Right lobe of liver (tissue), 6 donors: ENCODE data around the gene KCNH1. TPM values are rescaled to one million over a fixed set of nuclear protein-coding genes. Genes with fewer than 3 reads are reported as not detected.

Experiments
- ATAC-seq, 4 donors: fragments of 200-7000 bp; cut with Tn5 transposase; one replicate each; pipeline ENCODE4 v1.9.1; 2020; ENCODE audit warnings: mild to moderate bottlenecking in 4 of 4, moderate library complexity in 4 of 4
- DNase-seq, 3 donors: peaks; one replicate each; pipeline ENCODE4 v3.0.0-alpha.2; 2020
- H3K27ac ChIP-seq, 3 donors: fragments of 200-600 bp; one replicate each; pipeline ENCODE4 v1.8.0; 2022
- H3K27me3 ChIP-seq, 2 donors: fragments of 200-600 bp; one replicate each; pipeline ENCODE4 v1.8.0; 2022
- H3K36me3 ChIP-seq, 4 donors: fragments of 200-600 bp; sonication (generic) in 1 of 4; one replicate each; pipeline versions ENCODE4 v1.5.1 to v1.8.0; 2017 to 2022; ENCODE audit warnings: control low read depth in 1 of 4
- H3K4me1 ChIP-seq, 4 donors: fragments of 200-600 bp; sonication (generic) in 1 of 4; one replicate each; pipeline versions ENCODE4 v1.5.1 to v1.8.0; 2017 to 2022; ENCODE audit warnings: control low read depth in 1 of 4
- H3K4me3 ChIP-seq, 3 donors: fragments of 200-600 bp; one replicate each; pipeline ENCODE4 v1.8.0; 2022
- H3K9me3 ChIP-seq, 4 donors: fragments of 200-600 bp; sonication (generic) in 1 of 4; one replicate each; pipeline versions ENCODE4 v1.5.1 to v1.8.0; 2017 to 2022; ENCODE audit warnings: control low read depth in 1 of 4
- POLR2A ChIP-seq: fragments of 450-650 bp; IDR thresholded peaks from one replicate; pipeline ENCODE4 v1.6.1; 2017; ENCODE audit warnings: antibody characterized with exemption, mild to moderate bottlenecking
- WGBS: methylation state at CpG from one replicate; pipeline ENCODE4 v1.1.6; 2018; ENCODE audit warnings: low coverage, low lambda C conversion rate; ENCODE audit not compliant: insufficient coverage; ENCODE audit errors: missing lambda C conversion rate; 5-methylcytosine and 5-hydroxymethylcytosine counted together
- intact Hi-C, 2 donors: fragments of 100-400 bp; cut with DNase I; formaldehyde crosslinking; loops; one replicate each; pipeline versions ENCODE4 v1.11.2 to v1.14.1; 2022
- total RNA-seq, 6 experiments: library from RNA; depleted of rRNA in 2 of 6; stranded (reverse); fragments of >200 nt in 2 of 6; fragmentation: NEBNext Ultra II Directional in 3 of 6; extraction: Animal tissue kit (Norgen Biotek cat#: 25700) in 3 of 6; gene quantifications; one replicate each; pipeline versions ENCODE4 v1.1.0 to v1.2.4, GENCODE V29; 2016 to 2023
- TF ChIP-seq, protein P1 (sequence below), 4 donors: fragments of 200-600 bp in 3 of 4; fragments of 450-650 bp in 1 of 4; IDR thresholded peaks; one replicate each; pipeline versions ENCODE4 v1.5.1 to v1.8.0; 2016 to 2022; ENCODE audit warnings: antibody characterized with exemption in 4 of 4, mild to moderate bottlenecking in 2 of 4
- donor health status: DM: no; HTN: yes; CAD: no.
- donor health status: DM: no; HTN: no; CAD: no.
- donor health status: DM: no; HTN: no; CAD: no.
- donor health status: DM: no; HTN: yes; CAD: no.
- donor health status: DM: no; HTN: yes; CAD: no.

Gene KCNH1
- total RNA-seq, 6 experiments from 2014 or later: not detected

DNA sequence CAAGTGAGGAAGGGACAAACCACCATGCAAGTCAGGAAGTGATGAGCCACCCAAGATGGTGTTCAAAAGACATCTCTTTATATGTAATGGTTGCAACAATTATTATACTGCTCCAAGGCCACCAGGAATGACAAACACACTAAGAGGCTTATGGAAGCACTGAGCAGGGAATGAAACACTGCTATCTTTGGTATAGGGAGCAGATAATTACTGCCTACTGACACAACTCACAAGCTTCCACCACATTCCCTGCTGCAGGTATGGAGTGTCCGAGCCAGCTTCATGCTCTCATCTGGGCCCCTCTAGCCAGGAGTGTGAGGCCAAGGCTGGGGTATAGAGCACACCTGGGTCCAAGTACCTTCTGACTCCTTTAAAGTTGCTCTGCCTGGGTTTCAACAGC is 433.9 kb downstream of the KCNH1 start:
- Histone ChIP-seq H3K27ac (peak overlapping the region in 1 of 3 donors; percentile 69), H3K36me3 (no peaks in the 10 kb centered on the region), H3K4me3 (no peak overlapping the region), H3K9me3 (no peaks in the 10 kb centered on the region), H3K27me3 (no peaks in the 10 kb centered on the region), H3K4me1 (peaks cover 0 to 13% (median 6%) of the 10 kb centered on the region in 4 donors)
- no CpG with 5 or more reads among the region's 1 CpG for WGBS
- peak in 3 of 4 donors; percentile 43 to 53 (median 48) for ATAC-seq
- DNase-seq: no peak
- intact Hi-C loops: no loop called here
- no peak for TF ChIP-seq POLR2A
- TF ChIP-seq, protein P1, sequence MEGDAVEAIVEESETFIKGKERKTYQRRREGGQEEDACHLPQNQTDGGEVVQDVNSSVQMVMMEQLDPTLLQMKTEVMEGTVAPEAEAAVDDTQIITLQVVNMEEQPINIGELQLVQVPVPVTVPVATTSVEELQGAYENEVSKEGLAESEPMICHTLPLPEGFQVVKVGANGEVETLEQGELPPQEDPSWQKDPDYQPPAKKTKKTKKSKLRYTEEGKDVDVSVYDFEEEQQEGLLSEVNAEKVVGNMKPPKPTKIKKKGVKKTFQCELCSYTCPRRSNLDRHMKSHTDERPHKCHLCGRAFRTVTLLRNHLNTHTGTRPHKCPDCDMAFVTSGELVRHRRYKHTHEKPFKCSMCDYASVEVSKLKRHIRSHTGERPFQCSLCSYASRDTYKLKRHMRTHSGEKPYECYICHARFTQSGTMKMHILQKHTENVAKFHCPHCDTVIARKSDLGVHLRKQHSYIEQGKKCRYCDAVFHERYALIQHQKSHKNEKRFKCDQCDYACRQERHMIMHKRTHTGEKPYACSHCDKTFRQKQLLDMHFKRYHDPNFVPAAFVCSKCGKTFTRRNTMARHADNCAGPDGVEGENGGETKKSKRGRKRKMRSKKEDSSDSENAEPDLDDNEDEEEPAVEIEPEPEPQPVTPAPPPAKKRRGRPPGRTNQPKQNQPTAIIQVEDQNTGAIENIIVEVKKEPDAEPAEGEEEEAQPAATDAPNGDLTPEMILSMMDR (IDR thresholded peaks at IDR 0.05): no peak

DNA sequence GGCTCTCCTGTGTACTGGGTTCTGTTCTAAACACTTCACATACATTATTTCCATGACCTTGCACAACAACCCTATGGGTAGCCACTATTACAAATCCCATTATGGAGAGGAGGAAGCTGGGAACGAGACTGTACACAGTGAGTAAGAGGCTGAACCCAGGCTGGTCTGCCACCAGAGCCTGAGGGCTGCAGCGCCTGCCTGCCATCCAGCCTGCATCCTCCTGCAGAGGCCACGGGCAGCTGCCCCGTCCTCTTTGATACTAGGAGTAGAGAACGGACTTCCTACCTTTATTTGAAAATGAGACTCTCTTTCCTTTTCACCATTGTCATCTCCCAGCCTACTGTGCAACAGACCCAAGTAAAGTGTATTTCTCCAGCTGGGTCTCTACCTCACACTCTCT is 435.3 kb downstream of the KCNH1 start:
- intact Hi-C loops: no loop called here
- Histone ChIP-seq H3K4me3 (no peak overlapping the region), H3K36me3 (no peaks in the 10 kb centered on the region), H3K9me3 (no peaks in the 10 kb centered on the region), H3K27ac (no peak overlapping the region), H3K4me1 (peaks cover 0 to 13% (median 6%) of the 10 kb centered on the region in 4 donors), H3K27me3 (no peaks in the 10 kb centered on the region)
- DNase-seq (no peak), ATAC-seq (no peak)
- 81% methylated on average over 5 of the region's 5 CpGs for WGBS
- no peak for TF ChIP-seq POLR2A
- TF ChIP-seq, protein P1 (IDR thresholded peaks at IDR 0.05): no peak

DNA sequence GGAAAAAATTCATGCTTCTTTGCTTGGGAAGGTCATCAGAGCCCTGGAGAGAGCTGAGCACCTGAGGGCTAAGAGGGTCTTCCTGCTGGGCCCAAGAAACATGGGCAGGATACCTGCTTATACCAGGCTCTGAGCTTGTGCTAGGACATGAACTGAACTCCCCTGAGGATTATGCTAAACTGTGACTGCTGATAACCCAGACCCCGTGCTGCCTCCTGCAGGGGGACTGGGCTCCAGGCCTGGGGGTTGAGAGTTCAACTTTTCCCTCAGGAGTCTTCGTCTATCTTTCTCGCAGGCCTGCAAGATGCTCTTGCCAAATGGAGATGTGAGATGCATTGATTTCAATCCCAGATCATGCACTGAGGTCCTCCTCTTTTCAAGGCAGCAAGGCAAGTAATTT is 436.8 kb downstream of the KCNH1 start:
- Histone ChIP-seq H3K36me3 (no peaks in the 10 kb centered on the region), H3K27ac (no peak overlapping the region), H3K27me3 (no peaks in the 10 kb centered on the region), H3K9me3 (no peaks in the 10 kb centered on the region), H3K4me3 (no peak overlapping the region), H3K4me1 (peaks cover 0 to 13% (median 6%) of the 10 kb centered on the region in 4 donors)
- DNase-seq (no peak), ATAC-seq (no peak)
- TF ChIP-seq, protein P1 (IDR thresholded peaks at IDR 0.05): no peak
- TF ChIP-seq POLR2A: no peak
- 50% methylated on average over 2 of the region's 3 CpGs for WGBS
- intact Hi-C loops: no loop called here

GRCh38 chr1:210696709-210697108 is 437.2 kb downstream of the KCNH1 start:
- Histone ChIP-seq H3K27ac (no peak overlapping the region), H3K4me1 (peaks cover 0 to 13% (median 6%) of the 10 kb centered on the region in 4 donors), H3K27me3 (no peaks in the 10 kb centered on the region), H3K4me3 (no peak overlapping the region), H3K9me3 (no peaks in the 10 kb centered on the region), H3K36me3 (no peaks in the 10 kb centered on the region)
- DNase-seq (no peak), ATAC-seq (no peak)
- 67% methylated on average over 1 of the region's 1 CpG for WGBS
- intact Hi-C loops: no loop called here
- TF ChIP-seq, protein P1 (IDR thresholded peaks at IDR 0.05): no peak
- TF ChIP-seq POLR2A: no peak

DNA sequence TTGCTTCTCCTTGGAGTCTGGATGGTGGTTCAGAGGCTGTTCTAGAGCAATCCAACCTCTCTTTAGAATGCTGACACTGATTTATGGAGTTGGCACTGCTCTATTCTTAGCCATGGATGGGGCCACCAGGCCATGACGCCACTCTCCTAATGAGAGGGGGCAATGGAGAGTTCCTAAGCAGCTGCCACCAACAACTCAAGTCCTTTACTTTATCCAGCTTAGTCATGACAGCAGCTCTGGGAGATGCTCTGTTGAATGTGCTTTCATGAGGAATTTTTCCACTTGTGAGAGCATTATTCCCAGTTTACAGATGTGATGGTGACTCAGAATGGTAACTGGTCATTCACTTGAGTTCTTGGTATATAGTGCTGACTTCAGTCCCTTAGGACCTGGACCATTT is 438.9 kb downstream of the KCNH1 start:
- intact Hi-C loops: no loop called here
- Histone ChIP-seq H3K36me3 (no peaks in the 10 kb centered on the region), H3K9me3 (no peaks in the 10 kb centered on the region), H3K4me3 (no peak overlapping the region), H3K27me3 (no peaks in the 10 kb centered on the region), H3K4me1 (peaks cover 0 to 7% (median 1%) of the 10 kb centered on the region in 4 donors), H3K27ac (no peak overlapping the region)
- no CpG with 5 or more reads among the region's 1 CpG for WGBS
- no peak for ATAC-seq
- no peak for DNase-seq
- no peak for TF ChIP-seq POLR2A
- TF ChIP-seq, protein P1 (IDR thresholded peaks at IDR 0.05): no peak
